ENCODE data around the gene PRTFDC1. TPM values are rescaled to one million over a fixed set of nuclear protein-coding genes. Genes with fewer than 3 reads are reported as not detected.

Gene PRTFDC1
- total RNA-seq, 1 experiment from 2014 or later: not detected

GRCh38 chr10:24869354-24870015 lies 82.9 kb downstream of the PRTFDC1 start:
- no peak overlapping the region for H3K27ac ChIP-seq (ENCODE audit: low read depth, low read length)
- no peaks in the 10 kb centered on the region for H3K36me3 ChIP-seq (ENCODE audit: control insufficient read depth in 1 of 2, insufficient read depth in 2 of 2, low read length in 2 of 2)
- H2AFZ ChIP-seq (ENCODE audit: low read depth, low read length, poor library complexity, severe bottlenecking): no peak overlapping the region
- peaks cover 0 to 26% of the 10 kb centered on the region in 2 experiments; a peak in 2 of 4 replicates for H3K4me1 ChIP-seq (ENCODE audit: control insufficient read depth in 1 of 2, insufficient read depth in 2 of 2, low read length in 2 of 2)
- H3K27me3 ChIP-seq (ENCODE audit: insufficient read depth, low read length): no peaks in the 10 kb centered on the region
- no peak overlapping the region for H3K4me2 ChIP-seq (ENCODE audit: low read length)
- no peak overlapping the region for H3K9ac ChIP-seq (ENCODE audit: low read length)
- no peaks in the 10 kb centered on the region for H3K79me2 ChIP-seq (ENCODE audit: insufficient read depth, low read length)
- H3K4me3 ChIP-seq (replicated peaks in 1 of 2; ENCODE audit: low read depth in 1 of 2, low read length in 2 of 2): no peak overlapping the region
- DNase-seq (ENCODE audit: low read depth, low spot score) (no peak), ATAC-seq (no peak)
- CTCF ChIA-PET: no interaction called here
- POLR2A ChIA-PET: no interaction called here
- no peaks in the 10 kb centered on the region for H3K9me2 ChIP-seq (ENCODE audit: insufficient read depth)
- intact Hi-C loops (cut with micrococcal nuclease): no loop called here
- TF ChIP-seq CTCF (IDR thresholded peaks at IDR 0.05 in 2 of 3, conservative IDR thresholded peaks at IDR 0.05 in 1 of 3; ENCODE audit: borderline replicate concordance in 1 of 3, insufficient read depth in 1 of 3, low read depth in 2 of 3, low read length in 2 of 3) (no peak), RAD21 (IDR thresholded peaks at IDR 0.05; ENCODE audit: low read depth) (no peak), ATF3 (IDR thresholded peaks at IDR 0.05) (no peak), EZH2 (IDR thresholded peaks at IDR 0.05) (no peak), FOSL1 (IDR thresholded peaks at IDR 0.05; ENCODE audit: low read depth) (no peak), CBX3 (IDR thresholded peaks at IDR 0.05; ENCODE audit: low read depth) (no peak), SIN3A (IDR thresholded peaks at IDR 0.05; ENCODE audit: low read depth) (no peak), ELF1 (IDR thresholded peaks at IDR 0.05; ENCODE audit: borderline replicate concordance, low read depth) (no peak), ZBTB33 (IDR thresholded peaks at IDR 0.05; ENCODE audit: extremely low read depth, insufficient replicate concordance, low read length) (no peak), ZFX (IDR thresholded peaks at IDR 0.05) (no peak)
- no TSS peak for BruUV-seq (replicated peaks)
- H3K9me3 ChIP-seq (ENCODE audit: control insufficient read depth in 1 of 2, insufficient read depth in 1 of 2, low read depth in 1 of 2, low read length in 2 of 2): no peaks in the 10 kb centered on the region
- H4K20me1 ChIP-seq (ENCODE audit: insufficient read depth): no peaks in the 10 kb centered on the region
- RAD21 ChIA-PET (ENCODE audit: low non-redundant PET in 1 of 2, low total read pairs in 2 of 2, uncharacterized antibody in 2 of 2, unreplicated experiment in 2 of 2): no interaction called here

All from HCT116 (cell line).